ENCODE measurements around the gene CERK. TPM values are rescaled to one million over a fixed set of nuclear protein-coding genes. Genes with fewer than 3 reads are reported as not detected.
"Not testable (repeated sequence)": the region's sequence is repeated elsewhere in the genome, so short reads cannot be mapped to it uniquely, and the experiment has no call there.

CERK gene, protein sequence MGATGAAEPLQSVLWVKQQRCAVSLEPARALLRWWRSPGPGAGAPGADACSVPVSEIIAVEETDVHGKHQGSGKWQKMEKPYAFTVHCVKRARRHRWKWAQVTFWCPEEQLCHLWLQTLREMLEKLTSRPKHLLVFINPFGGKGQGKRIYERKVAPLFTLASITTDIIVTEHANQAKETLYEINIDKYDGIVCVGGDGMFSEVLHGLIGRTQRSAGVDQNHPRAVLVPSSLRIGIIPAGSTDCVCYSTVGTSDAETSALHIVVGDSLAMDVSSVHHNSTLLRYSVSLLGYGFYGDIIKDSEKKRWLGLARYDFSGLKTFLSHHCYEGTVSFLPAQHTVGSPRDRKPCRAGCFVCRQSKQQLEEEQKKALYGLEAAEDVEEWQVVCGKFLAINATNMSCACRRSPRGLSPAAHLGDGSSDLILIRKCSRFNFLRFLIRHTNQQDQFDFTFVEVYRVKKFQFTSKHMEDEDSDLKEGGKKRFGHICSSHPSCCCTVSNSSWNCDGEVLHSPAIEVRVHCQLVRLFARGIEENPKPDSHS
- 45.0 and 61.6 TPM in 2 replicates for total RNA-seq (2014; rRNA removed; shearing (Covaris generic))

DNA sequence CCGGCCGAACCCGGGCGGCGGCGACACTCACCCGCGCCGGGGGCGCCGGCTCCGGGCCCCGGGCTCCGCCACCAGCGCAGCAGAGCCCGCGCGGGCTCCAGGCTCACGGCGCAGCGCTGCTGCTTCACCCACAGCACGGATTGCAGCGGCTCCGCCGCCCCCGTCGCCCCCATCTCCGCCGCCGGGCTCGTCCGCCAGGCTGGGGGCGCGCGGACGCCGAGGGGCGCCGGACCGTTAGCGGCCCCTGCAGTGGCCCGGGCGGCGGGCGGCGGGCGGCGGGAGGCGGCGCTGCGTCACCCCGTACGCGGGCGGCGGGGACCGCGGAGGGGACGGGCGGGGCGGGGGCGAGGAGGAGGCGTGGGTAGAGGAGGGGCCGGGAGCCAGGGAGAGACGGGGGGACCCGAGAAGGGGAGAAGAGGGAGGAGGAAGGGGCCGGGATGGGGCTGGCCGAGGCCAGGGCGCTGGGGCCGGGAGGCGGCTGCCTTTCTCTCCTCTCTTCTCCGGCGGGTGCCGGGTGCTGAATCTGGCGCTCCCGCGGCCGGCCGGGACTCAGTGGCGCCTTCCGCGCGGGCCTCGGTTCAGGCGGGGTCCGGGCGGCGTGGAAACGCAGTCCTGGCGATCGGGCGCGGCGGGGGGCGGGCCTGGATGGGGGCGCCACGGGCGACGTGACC lies at the start of gene CERK:
CERK (minus strand) TSS at position 277 of the 671 bp plus-strand sequence; CDS start at position 173, 104 bp downstream.
- peak within 1 kb of the TSS; percentile 68 for H3K27ac ChIP-seq
- H3K4me3 ChIP-seq = peak within 1 kb of the TSS; percentile 99
- no peaks in the 10 kb centered on the region for H3K27me3 ChIP-seq (replicated peaks)
- peaks cover 17% of the 10 kb centered on the region for H3K36me3 ChIP-seq
- H3K4me1 ChIP-seq (replicated peaks) = peaks cover 21% of the 10 kb centered on the region
- DNase-seq (ENCODE audit: low read depth in 1 of 2, low spot score in 2 of 2) = peak; percentile 36 to 88
- peaks cover 3% of the 10 kb centered on the region; the same call in 1 of the 2 replicates for H3K9me3 ChIP-seq (replicated peaks)

DNA sequence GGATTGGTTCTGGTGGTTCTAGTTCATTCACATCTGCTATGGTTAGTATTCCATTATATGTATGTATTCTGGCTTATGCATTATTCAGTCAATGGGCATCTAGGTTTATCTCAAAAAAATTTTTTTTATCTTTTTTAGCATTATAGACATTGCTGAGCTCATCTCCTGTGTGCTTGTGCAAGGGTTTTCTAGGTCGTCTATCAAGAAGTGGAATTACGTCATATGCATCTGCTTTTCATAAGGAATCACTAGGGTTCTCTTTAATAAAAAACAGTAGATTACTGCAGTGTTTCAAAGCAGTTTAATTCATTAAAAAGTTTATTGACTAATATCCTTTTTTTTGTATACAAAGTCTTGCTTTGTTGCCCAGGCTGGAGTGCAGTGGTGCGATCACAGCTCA lies 45.7 kb upstream of the CERK start:
- no peak for DNase-seq (ENCODE audit: low read depth in 1 of 2, low spot score in 2 of 2)
- no peaks in the 10 kb centered on the region for H3K9me3 ChIP-seq (replicated peaks)

DNA sequence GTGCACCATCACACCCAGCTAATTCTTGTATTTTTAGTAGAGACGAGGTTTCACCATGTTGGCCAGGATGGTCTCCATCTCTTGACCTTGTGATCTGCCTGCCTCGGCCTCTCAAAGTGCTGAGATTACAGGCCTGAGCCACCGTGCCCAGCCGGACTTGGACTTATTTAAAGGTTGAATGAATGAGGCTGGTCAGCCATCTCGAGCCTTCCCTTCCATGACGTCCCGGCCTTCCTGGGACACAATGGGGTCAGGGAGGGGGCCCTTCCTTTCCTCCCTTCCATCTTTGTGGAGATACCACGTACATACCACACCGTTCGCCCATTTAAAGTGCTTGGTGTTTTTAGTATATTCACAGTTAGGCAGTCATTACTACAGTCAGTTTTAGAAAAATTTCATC lies 44.1 kb upstream of the CERK start:
- H3K27ac ChIP-seq; H3K27me3 ChIP-seq (replicated peaks); H3K4me1 ChIP-seq (replicated peaks); H3K9me3 ChIP-seq (replicated peaks); H3K4me3 ChIP-seq; DNase-seq (ENCODE audit: low read depth in 1 of 2, low spot score in 2 of 2); H3K36me3 ChIP-seq: not testable (repeated sequence)

More for the DNA sequence above, 45.7 kb upstream of the CERK start:
- Histone ChIP-seq H3K4me1 (replicated peaks) (no peaks in the 10 kb centered on the region), H3K36me3 (no peaks in the 10 kb centered on the region), H3K27ac (no peak overlapping the region), H3K4me3 (no peak overlapping the region), H3K27me3 (replicated peaks) (no peaks in the 10 kb centered on the region)

DNA sequence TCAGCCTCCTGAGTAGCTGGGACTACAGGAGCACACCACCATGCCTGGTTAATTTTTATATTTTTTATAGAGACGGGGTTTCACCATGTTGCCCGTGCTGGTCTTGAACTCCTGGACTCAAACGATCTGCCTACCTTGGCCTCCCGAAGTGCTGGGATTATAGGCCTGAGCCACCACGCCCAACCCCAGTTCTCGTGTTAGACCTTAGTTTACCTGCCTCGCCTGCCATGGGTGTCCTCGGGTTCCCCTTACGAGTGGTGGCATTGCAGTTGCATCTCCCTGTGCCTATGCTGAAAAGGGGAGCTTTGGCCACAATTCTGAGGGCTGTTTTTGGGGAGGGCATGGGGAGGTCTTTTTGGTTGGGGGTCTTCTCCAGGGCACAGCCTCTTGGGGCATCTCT lies 43.2 kb upstream of the CERK start:
- Histone ChIP-seq H3K4me1 (replicated peaks) (no peaks in the 10 kb centered on the region), H3K4me3 (no peak overlapping the region), H3K27ac (no peak overlapping the region), H3K36me3 (no peaks in the 10 kb centered on the region; the same call in 1 of the 2 replicates), H3K27me3 (replicated peaks) (no peaks in the 10 kb centered on the region), H3K9me3 (replicated peaks) (no peaks in the 10 kb centered on the region)
- no peak for DNase-seq (ENCODE audit: low read depth in 1 of 2, low spot score in 2 of 2)

DNA sequence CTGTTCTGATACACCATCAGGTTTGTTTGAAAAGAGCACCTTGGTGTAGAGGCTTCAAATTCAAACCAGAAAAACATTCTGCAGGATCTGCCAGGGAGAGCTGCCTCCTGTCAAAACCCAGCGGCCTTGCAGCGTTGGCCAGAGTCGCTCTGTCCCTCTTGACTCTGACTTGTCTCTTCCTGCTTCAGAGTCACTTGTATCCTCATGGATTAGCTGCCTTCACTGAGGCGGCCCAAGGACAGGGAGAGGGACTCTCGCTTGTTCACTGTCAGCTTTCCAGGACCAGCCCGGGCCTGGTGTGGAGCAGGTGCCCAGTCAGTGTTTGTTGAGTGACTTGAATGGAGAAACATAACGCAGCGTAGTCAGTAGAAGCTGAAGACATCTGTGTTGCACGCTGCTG lies 42.4 kb upstream of the CERK start:
- DNase-seq (ENCODE audit: low read depth in 1 of 2, low spot score in 2 of 2) = no peak
- no peak overlapping the region for H3K27ac ChIP-seq

DNA sequence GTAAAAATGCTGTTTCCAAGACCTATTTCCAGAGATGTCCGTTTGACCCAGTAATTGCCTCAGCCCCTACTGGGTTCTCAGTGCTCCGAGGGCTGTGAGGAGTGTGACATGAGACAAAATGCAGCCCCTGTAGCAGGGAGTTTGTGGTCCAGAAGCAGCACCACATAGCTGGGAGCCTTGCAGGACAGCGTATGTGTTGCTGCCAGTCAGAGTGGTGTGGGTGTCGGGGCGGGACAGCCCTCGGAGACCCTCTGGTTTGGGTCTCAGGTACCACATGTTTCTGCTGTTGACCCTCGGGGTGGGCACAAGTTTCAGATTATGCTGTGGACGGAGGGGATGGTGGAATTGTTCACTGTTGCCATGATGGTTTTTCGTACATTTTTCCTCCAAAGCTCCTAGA lies 41.6 kb upstream of the CERK start:
- Histone ChIP-seq H3K27ac (no peak overlapping the region), H3K36me3 (no peaks in the 10 kb centered on the region; the same call in 1 of the 2 replicates), H3K4me3 (no peak overlapping the region), H3K27me3 (replicated peaks) (no peaks in the 10 kb centered on the region), H3K9me3 (replicated peaks) (no peaks in the 10 kb centered on the region), H3K4me1 (replicated peaks) (no peaks in the 10 kb centered on the region)
- DNase-seq (ENCODE audit: low read depth in 1 of 2, low spot score in 2 of 2) = no peak

More for the DNA sequence above, 42.4 kb upstream of the CERK start:
- H3K36me3 ChIP-seq = no peaks in the 10 kb centered on the region; the same call in 1 of the 2 replicates
- no peak overlapping the region for H3K4me3 ChIP-seq
- H3K27me3 ChIP-seq (replicated peaks) = no peaks in the 10 kb centered on the region
- no peaks in the 10 kb centered on the region for H3K9me3 ChIP-seq (replicated peaks)
- H3K4me1 ChIP-seq (replicated peaks) = no peaks in the 10 kb centered on the region

DNA sequence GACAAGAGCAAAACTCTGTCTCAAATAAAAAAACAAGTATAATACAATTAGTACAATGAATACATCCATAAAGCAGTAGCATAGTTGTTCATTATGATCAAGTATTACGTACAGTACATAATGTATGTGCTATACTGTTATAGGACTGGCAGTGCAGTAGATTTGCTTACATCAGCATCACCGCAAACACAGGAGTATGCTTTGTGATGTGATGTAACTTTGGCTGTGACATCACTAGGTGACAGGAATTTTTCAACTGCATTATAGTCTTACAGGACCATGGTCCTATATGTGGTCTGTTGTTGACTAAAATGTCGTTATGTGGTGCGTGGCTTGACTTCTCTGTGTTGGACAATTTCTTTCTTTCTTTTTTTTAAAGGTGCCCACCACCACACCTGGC lies 41.0 kb upstream of the CERK start:
- H3K4me1 ChIP-seq (replicated peaks) = no peaks in the 10 kb centered on the region; the same call in 1 of the 2 replicates
- H3K27ac ChIP-seq = no peak overlapping the region
- DNase-seq (ENCODE audit: low read depth in 1 of 2, low spot score in 2 of 2) = no peak
- no peaks in the 10 kb centered on the region; the same call in 1 of the 2 replicates for H3K36me3 ChIP-seq
- H3K9me3 ChIP-seq (replicated peaks) = no peaks in the 10 kb centered on the region
- no peak overlapping the region for H3K4me3 ChIP-seq
- H3K27me3 ChIP-seq (replicated peaks) = no peaks in the 10 kb centered on the region

DNA sequence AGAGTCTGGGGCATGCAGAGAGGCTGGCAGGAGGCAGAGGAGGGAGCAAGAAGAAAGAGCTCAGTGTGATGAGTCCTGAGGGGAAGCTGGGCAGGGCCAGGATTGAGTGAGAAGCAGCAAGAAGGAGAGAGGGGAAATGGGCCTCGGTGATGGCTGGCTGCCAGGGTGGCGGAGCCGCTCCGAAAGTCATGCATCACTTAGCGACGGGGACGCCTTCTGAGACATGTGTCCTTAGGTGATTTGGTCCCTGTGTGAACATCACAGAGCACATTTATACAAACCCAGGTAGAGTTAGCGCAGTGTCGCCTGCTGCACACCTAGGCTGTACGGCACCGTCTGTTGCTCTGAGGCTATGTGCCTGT lies 39.5 kb upstream of the CERK start:
- H3K4me1 ChIP-seq (replicated peaks) = peaks cover 5% of the 10 kb centered on the region; the same call in 1 of the 2 replicates
- no peaks in the 10 kb centered on the region for H3K27me3 ChIP-seq (replicated peaks)
- no peak overlapping the region for H3K4me3 ChIP-seq
- H3K27ac ChIP-seq = no peak overlapping the region
- DNase-seq (ENCODE audit: low read depth in 1 of 2, low spot score in 2 of 2) = no peak
- no peaks in the 10 kb centered on the region; the same call in 1 of the 2 replicates for H3K36me3 ChIP-seq
- no peaks in the 10 kb centered on the region for H3K9me3 ChIP-seq (replicated peaks)

DNA sequence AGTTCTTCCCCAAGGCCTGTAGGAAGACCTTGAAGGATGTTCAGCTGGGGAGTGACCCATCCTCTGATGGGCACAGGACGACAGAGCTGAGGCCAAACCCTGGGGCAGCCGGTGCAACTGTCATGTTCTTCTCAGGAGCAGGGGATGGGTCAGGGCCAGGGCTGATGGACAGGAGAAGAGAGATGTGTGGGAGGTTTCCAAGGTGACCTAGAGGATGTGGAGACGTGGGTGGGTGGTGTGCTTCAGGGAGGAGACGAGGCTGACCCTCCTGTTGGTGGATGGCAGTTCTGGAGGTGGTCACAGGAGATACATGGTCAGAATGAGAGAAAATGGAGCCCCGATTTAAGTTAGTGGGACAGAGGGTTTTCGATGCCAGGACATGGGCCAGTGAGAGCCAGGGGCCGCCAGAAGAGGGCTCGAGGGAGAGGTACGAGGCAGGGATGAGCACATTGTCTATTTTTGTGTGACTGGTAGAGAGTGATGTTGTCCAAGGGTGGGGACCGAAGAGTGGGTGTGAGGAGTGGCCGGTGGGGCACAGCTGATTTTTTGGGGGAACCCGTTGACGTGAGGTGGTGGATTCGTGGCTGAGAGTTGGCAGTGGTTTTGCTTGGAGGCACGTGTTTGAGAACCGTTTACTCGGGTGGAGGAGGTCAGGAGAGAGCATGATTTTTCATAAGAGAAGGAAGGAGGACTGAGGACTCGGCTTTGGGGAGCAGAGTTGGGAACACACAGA lies 39.0 kb upstream of the CERK start:
- Histone ChIP-seq H3K9me3 (replicated peaks) (no peaks in the 10 kb centered on the region), H3K4me1 (replicated peaks) (peaks cover 5% of the 10 kb centered on the region; the same call in 1 of the 2 replicates), H3K27ac (no peak overlapping the region), H3K4me3 (no peak overlapping the region), H3K27me3 (replicated peaks) (no peaks in the 10 kb centered on the region), H3K36me3 (no peaks in the 10 kb centered on the region; the same call in 1 of the 2 replicates)
- no peak for DNase-seq (ENCODE audit: low read depth in 1 of 2, low spot score in 2 of 2)

DNA sequence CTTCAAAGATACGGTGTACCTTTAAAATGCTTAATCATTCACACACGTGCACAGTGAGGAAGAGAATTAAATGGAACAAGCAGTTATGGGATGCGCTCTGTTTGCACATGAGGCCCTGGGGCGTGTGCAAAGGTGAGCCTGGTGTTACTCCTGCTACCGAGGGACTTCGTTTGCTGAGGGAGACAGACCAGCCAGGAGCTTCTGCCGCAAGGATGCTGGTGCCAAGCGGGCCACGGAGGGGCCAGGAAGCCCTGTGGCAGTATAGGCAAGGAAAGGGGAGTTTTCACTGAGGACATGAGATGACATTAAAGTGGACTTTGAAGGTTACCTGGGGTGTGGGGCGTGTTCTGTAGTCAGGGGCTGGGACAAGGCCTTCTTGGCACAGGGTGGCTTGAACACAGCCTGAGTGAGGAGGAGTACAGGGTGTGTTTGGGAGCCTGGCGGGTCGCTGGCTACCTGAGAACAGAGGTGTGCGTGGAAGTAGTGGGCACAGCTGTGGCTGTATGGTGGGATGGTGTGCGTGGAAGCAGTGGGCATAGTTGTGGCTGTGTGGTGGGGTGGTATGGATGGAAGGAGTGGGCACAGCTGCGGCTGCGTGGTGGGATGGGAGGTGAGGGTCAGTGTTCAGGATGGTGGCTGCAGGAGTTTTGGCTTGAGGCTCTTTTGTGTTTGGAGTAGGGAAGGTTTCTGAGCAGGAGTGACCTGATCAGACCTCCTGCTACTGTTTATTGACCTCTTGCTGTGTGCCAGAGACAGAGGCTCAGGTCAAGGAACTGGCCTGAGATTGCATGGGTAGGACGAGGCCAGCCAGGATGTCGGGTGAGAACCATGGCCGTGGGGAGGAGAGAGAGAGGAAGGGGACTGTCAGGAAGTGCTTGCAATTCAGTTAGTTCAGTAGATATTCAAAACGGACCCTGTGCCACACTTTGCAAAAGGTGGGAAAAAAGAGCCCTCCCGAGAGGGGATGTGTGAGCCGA lies 38.1 kb upstream of the CERK start:
- peaks cover 5% of the 10 kb centered on the region; the same call in 1 of the 2 replicates for H3K4me1 ChIP-seq (replicated peaks)
- no peak for DNase-seq (ENCODE audit: low read depth in 1 of 2, low spot score in 2 of 2)
- H3K27me3 ChIP-seq (replicated peaks) = no peaks in the 10 kb centered on the region
- no peaks in the 10 kb centered on the region; the same call in 1 of the 2 replicates for H3K36me3 ChIP-seq
- H3K4me3 ChIP-seq = no peak overlapping the region
- H3K9me3 ChIP-seq (replicated peaks) = no peaks in the 10 kb centered on the region
- H3K27ac ChIP-seq = no peak overlapping the region

DNA sequence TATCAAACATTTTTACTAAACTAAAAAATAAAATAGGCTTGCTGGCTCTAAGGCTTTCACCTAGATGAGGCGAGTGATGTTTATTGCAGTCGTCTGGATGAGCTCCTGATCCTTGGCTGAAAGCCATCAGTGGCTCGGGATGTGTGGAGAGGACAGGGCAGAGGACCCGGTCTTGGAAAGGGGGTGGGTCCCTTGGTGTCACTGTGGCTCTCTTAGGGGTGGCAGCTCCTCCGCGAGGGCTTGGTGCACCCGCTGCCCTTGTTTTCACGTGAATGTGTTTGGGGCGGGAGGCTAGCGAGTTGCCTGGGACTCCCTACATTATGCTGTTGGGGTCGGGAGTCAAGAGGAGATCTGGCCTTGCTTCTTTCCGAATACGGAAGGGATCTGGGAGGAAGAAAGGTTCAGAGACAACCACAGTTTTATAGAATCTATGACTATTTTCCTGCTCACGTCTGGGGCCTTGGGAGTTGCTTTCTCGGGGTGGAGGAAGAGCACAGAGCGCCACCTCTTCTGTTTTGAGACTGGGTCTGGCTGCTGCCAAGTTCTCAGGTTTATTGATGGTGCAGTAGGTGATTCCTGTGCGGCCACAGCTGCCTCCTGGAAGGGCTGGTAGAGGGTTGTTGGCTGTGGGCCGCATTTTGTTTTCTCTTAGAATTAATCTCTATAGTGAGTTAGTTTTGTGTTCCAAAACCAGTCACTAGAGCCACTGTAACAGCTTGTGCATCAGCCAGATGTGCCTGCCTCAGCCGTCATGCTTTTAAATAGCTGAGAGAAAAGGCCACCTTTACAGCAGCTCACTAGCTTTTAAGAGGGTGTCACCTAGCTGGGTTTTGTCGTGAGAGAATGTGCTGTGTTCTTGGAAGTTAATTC lies 37.2 kb upstream of the CERK start:
- DNase-seq (ENCODE audit: low read depth in 1 of 2, low spot score in 2 of 2) = no peak
- no peaks in the 10 kb centered on the region for H3K9me3 ChIP-seq (replicated peaks)

More for the DNA sequence above, 37.2 kb upstream of the CERK start:
- no peaks in the 10 kb centered on the region; the same call in 1 of the 2 replicates for H3K36me3 ChIP-seq
- peaks cover 5% of the 10 kb centered on the region; the same call in 1 of the 2 replicates for H3K4me1 ChIP-seq (replicated peaks)
- H3K27me3 ChIP-seq (replicated peaks) = no peaks in the 10 kb centered on the region
- H3K4me3 ChIP-seq = no peak overlapping the region
- no peak overlapping the region for H3K27ac ChIP-seq
